Fibroblast of pulmonary artery (primary cell): ENCODE results near the gene SIDT2.

Experiments used
- DNase-seq: peaks from one replicate; pipeline ENCODE4 v3.0.0-alpha.2; 2010; ENCODE audit warnings: low read depth
- H3K4me3 ChIP-seq: replicated peaks from 2 replicates; pipeline ENCODE4 v1.5.1; 2011; ENCODE audit warnings: low read depth, mild to moderate bottlenecking, control low read depth, low read length, moderate library complexity
- CTCF ChIP-seq: IDR thresholded peaks from 2 replicates; pipeline ENCODE4 v1.5.1; 2011; ENCODE audit warnings: mild to moderate bottlenecking, control low read depth, low read length, inconsistent platforms; ENCODE audit errors: missing control alignments

SIDT2 gene

GRCh38 chr11:117195258-117195657 is 16.7 kb downstream of the SIDT2 start:
- no peak for DNase-seq
- TF ChIP-seq CTCF, result no peak
- H3K4me3 ChIP-seq, result no peak overlapping the region

- DNase-seq, result no peak
- TF ChIP-seq CTCF, result no peak
- H3K4me3 ChIP-seq, result no peak overlapping the region
Observed at GRCh38 chr11:117195761-117196160, 17.2 kb downstream of the SIDT2 start.

DNA sequence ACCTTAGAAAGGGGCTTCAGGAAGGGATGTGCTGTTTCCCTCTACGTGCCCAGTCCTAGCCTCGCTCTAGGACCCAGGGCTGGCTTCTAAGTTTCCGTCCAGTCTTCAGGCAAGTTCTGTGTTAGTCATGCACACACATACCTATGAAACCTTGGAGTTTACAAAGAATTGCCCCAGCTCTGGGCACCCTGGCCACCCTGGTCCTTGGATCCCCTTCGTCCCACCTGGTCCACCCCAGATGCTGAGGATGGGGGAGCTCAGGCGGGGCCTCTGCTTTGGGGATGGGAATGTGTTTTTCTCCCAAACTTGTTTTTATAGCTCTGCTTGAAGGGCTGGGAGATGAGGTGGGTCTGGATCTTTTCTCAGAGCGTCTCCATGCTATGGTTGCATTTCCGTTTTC is 18.5 kb downstream of the SIDT2 start:
- DNase-seq, result no peak
- H3K4me3 ChIP-seq, result no peak overlapping the region
- no peak for TF ChIP-seq CTCF

DNA sequence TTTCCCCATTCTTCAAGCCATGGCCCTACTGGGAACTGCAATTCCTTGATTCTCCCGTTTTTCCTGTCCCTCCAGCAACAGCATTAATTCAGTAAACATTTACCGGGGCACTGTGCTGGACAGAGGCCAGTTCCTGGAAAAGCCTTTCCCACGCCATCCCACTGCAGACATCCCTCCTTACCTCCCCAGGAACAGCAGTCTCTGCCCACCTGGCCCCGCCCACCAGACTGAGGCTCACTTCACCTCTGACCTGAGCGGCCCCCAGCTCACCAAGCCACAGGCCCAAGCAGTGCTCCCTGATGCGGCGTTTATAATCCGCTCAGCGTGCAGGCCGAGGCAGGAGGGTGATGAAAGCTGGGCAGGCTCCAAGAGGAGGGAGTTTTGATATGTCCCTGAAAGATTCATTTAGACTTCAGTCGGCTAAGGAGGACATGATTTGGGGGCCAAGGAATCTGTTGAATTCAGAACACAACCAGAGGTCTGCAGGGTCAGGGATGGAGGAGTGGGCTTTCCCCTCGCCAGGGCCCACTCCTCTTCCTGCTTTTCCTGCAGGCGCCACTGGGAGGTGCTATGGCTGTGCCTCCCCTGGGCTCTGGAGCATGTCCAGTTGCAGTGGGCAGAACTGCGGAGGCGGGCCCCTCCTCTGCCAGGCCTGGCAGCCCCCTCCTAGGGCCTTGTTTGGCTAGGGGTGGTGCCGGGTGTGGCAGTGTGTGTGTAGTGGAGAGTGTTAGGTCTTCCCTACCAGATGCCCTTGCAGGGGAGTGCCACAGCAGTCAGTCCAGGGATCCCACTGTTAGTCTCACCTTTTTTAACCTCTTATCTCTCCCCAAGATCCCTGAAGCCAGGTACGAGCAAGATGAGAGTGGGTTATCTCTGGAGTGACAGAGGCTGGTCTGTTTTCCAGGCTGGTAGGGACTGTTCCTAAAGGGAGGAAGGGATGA is 19.2 kb downstream of the SIDT2 start:
- no peak overlapping the region for H3K4me3 ChIP-seq
- DNase-seq, result peak; percentile 61
- peak; percentile 70 for TF ChIP-seq CTCF

DNA sequence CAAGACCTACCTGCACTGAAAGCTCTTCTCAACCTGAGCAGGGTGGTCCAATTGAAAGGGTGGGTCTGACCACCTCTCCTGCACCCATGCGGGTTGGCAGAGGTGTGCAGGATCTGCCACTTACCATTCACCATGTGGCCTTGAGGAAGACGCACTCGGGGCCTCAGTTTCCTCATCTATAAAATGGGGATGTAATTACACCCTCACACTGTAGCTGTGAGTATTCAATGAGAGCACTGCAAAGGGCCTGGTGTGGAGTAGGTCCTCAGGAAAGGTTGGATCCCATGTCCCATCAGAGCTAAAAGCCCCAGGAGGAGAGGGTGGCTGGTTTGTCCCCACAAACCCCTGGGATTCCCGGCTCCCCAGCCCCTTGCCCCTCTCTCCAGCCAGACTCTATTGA is 20.1 kb downstream of the SIDT2 start:
- no peak for DNase-seq
- TF ChIP-seq CTCF, result no peak
- peak overlapping the region; percentile 67 for H3K4me3 ChIP-seq

GRCh38 chr11:117199053-117199915 is 20.7 kb downstream of the SIDT2 start, which contains the start of gene TAGLN:
TSS of gene TAGLN (plus strand) at chr11:117199370. CDS start at chr11:117203014, 3,644 bp downstream.
- peak within 1 kb of the TSS; percentile 67 for H3K4me3 ChIP-seq
- DNase-seq, result peak; percentile 95
- TF ChIP-seq CTCF, result no peak
